Neuronal stem cell (in vitro differentiated cells): ENCODE data around the gene OR13J1.
A peak's percentile ranks its signal among the peaks of the same experiment; 100 is the strongest.

Source experiments
- DNase-seq: peaks from one replicate; pipeline ENCODE4 v3.0.0-alpha.2; 2013; ENCODE audit warnings: low spot score
- H2AFZ ChIP-seq: one replicate; pipeline ENCODE4 v1.6.1; 2013; ENCODE audit warnings: mild to moderate bottlenecking, low read length, inconsistent platforms
- H2AK5ac ChIP-seq: 2 replicates; pipeline ENCODE4 v1.6.1; 2013; ENCODE audit warnings: low read depth, mild to moderate bottlenecking, inconsistent platforms, low read length, moderate library complexity, mixed read lengths
- H2BK120ac ChIP-seq: 2 replicates; pipeline ENCODE4 v1.6.1; 2013; ENCODE audit warnings: low read depth, mild to moderate bottlenecking, inconsistent platforms, low read length, moderate library complexity, mixed read lengths
- H2BK12ac ChIP-seq: one replicate; pipeline ENCODE4 v1.6.1; 2013; ENCODE audit warnings: low read length, inconsistent platforms
- H2BK15ac ChIP-seq: 2 replicates; pipeline ENCODE4 v1.6.1; 2013; ENCODE audit warnings: mild to moderate bottlenecking, low read length, inconsistent platforms, mixed read lengths
- H2BK5ac ChIP-seq: one replicate; pipeline ENCODE4 v1.6.1; 2013; ENCODE audit warnings: inconsistent platforms, mild to moderate bottlenecking, low read length, moderate library complexity
- H3K14ac ChIP-seq: one replicate; pipeline ENCODE4 v1.6.1; 2013; ENCODE audit warnings: low read length, inconsistent platforms
- H3K18ac ChIP-seq: 2 replicates; pipeline ENCODE4 v1.6.1; 2013; ENCODE audit warnings: low read length, inconsistent platforms
- H3K23ac ChIP-seq: 2 replicates; pipeline ENCODE4 v1.6.1; 2013; ENCODE audit warnings: low read depth, mild to moderate bottlenecking, mixed read lengths, low read length, inconsistent platforms; ENCODE audit not compliant: poor library complexity
- H3K27ac ChIP-seq: replicated peaks from 3 replicates; pipeline ENCODE4 v1.5.1; 2013; ENCODE audit warnings: low read length, inconsistent platforms
- H3K27me3 ChIP-seq, 3 experiments: 2 replicates each; pipeline ENCODE4 v1.6.1; 2013; ENCODE audit warnings: low read length in 3 of 3, mild to moderate bottlenecking in 2 of 3, inconsistent platforms in 1 of 3, low read depth in 1 of 3, mixed read lengths in 1 of 3, moderate library complexity in 1 of 3; ENCODE audit not compliant: control insufficient read depth in 3 of 3, insufficient read depth in 3 of 3
- H3K36me3 ChIP-seq, 2 donors: replicated peaks in 1 of 2; 2 replicates each; pipeline ENCODE4 v1.6.1; 2013; ENCODE audit warnings: low read length in 2 of 2; ENCODE audit not compliant: control insufficient read depth in 2 of 2, insufficient read depth in 2 of 2
- H3K4ac ChIP-seq: 2 replicates; pipeline ENCODE4 v1.6.1; 2013; ENCODE audit warnings: inconsistent platforms, mild to moderate bottlenecking, low read length, moderate library complexity
- H3K4me1 ChIP-seq, 2 donors: 1 replicate in 1 of 2; 2 replicates in 1 of 2; pipeline ENCODE4 v1.6.1; 2013; ENCODE audit warnings: low read length in 2 of 2, low read depth in 1 of 2; ENCODE audit not compliant: control insufficient read depth in 2 of 2, insufficient read depth in 1 of 2
- H3K4me2 ChIP-seq: one replicate; pipeline ENCODE4 v1.6.1; 2013; ENCODE audit warnings: mild to moderate bottlenecking, low read length, inconsistent platforms; ENCODE audit not compliant: insufficient read depth, poor library complexity, severe bottlenecking
- H3K4me3 ChIP-seq, 2 donors: 2 replicates each; pipeline ENCODE4 v1.5.1; 2013; ENCODE audit warnings: low read length in 2 of 2, mild to moderate bottlenecking in 2 of 2, inconsistent platforms in 1 of 2, moderate library complexity in 1 of 2
- H3K79me1 ChIP-seq: one replicate; pipeline ENCODE4 v1.6.1; 2013; ENCODE audit warnings: low read depth, mild to moderate bottlenecking, inconsistent platforms, low read length, moderate library complexity
- H3K9ac ChIP-seq: one replicate; pipeline ENCODE4 v1.6.1; 2013; ENCODE audit warnings: mild to moderate bottlenecking, low read depth, low read length, inconsistent platforms; ENCODE audit not compliant: poor library complexity
- H3K9me3 ChIP-seq, 2 donors: replicated peaks in 1 of 2; 2 replicates each; pipeline versions ENCODE3 to v1.6.1; 2013; ENCODE audit warnings: low read length in 2 of 2, mild to moderate bottlenecking in 2 of 2, inconsistent platforms in 1 of 2, low read depth in 1 of 2, mixed read lengths in 1 of 2, moderate library complexity in 1 of 2; ENCODE audit not compliant: control insufficient read depth in 2 of 2, insufficient read depth in 1 of 2
- H4K8ac ChIP-seq: one replicate; pipeline ENCODE4 v1.6.1; 2013; ENCODE audit warnings: low read depth, mild to moderate bottlenecking, inconsistent platforms, low read length, moderate library complexity
- H4K91ac ChIP-seq: one replicate; pipeline ENCODE4 v1.6.1; 2013; ENCODE audit warnings: low read length, low read depth, mild to moderate bottlenecking, inconsistent platforms; ENCODE audit not compliant: poor library complexity
- WGBS, 2 donors: extraction: QIAGEN DNeasy Blood & Tissue Kit; methylation state at CpG; one replicate each; pipeline ENCODE4 v1.1.7; 2013; ENCODE audit warnings: missing lambda C conversion rate in 2 of 2, mixed read lengths in 1 of 2; ENCODE audit not compliant: insufficient read length in 2 of 2, insufficient replicate concordance in 1 of 2; ENCODE audit errors: extremely low coverage in 2 of 2; 5-methylcytosine and 5-hydroxymethylcytosine counted together

OR13J1 gene

DNA sequence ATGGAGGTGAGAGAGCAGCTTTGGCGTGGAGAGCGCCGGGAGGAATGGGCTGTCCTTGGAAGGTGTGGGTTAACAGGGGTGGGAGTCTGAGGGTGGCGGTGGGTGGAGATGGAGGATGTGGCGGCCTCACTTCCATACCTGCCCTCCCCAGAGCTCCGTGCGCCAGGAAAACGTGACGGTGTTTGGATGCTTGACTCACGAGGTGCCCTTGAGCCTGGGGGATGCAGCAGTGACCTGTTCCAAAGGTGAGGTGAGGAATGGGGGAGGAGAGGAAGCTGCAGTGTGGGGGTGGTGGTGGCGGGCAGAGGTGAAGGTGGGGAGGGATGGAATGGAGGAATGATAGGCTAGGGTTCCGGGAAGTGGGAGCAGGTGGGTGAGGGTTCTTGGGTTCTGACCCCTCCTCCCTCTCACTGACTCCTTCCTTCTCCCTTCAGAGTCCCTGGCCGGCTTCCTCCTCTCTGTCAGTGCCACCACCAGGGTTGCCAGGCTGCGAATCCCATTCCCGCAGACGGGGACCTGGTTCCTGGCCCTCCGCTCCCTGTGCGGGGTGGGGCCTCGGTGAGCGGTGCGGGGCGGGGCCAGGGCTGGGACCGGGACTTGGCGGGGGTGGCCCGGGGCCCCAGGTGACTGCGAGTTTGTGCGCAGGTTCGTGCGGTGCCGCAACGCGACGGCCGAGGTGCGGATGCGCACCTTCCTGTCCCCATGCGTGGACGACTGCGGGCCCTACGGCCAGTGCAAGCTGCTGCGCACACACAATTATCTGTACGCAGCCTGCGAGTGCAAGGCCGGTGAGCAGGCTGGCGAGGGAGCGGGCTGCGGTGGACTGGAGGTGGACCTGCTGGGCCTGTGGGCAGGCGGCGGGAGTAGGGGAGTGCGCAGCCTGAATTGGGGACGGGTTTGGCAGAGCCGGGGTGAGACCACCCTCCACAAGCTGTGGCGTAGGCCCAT, 24.1 kb downstream of the OR13J1 start:
- WGBS, 2 donors = no CpG with 5 or more reads among the region's 53 CpGs
- peak overlapping the region; percentile 82 for H3K23ac ChIP-seq
- peak overlapping the region; percentile 45 for H3K4me2 ChIP-seq
- H2AFZ ChIP-seq = no peak overlapping the region
- no peak overlapping the region for H3K27ac ChIP-seq
- H3K18ac ChIP-seq = peak overlapping the region; percentile 66
- H4K91ac ChIP-seq = no peak overlapping the region
- no peak overlapping the region for H2BK120ac ChIP-seq
- peaks cover 9 to 56% of the 10 kb centered on the region in 2 donors for H3K36me3 ChIP-seq
- H3K4me3 ChIP-seq = peak overlapping the region in 1 of 2 donors; percentile 65
- H2BK5ac ChIP-seq = peak overlapping the region; percentile 42
- peak overlapping the region; percentile 74 for H3K9ac ChIP-seq
- peaks cover 0 to 10% of the 10 kb centered on the region in 2 donors for H3K4me1 ChIP-seq
- no peak overlapping the region for H2BK12ac ChIP-seq
- peak overlapping the region; percentile 91 for H3K14ac ChIP-seq
- no peaks in the 10 kb centered on the region for H3K79me1 ChIP-seq
- H3K4ac ChIP-seq = no peak overlapping the region
- H4K8ac ChIP-seq = no peak overlapping the region
- H3K9me3 ChIP-seq = peaks cover 0 to 1% of the 10 kb centered on the region in 2 donors
- H3K27me3 ChIP-seq = peaks cover 0 to 21% (median 0%) of the 10 kb centered on the region in 3 experiments
- no peak overlapping the region for H2AK5ac ChIP-seq
- no peak for DNase-seq
- H2BK15ac ChIP-seq = no peak overlapping the region

DNA sequence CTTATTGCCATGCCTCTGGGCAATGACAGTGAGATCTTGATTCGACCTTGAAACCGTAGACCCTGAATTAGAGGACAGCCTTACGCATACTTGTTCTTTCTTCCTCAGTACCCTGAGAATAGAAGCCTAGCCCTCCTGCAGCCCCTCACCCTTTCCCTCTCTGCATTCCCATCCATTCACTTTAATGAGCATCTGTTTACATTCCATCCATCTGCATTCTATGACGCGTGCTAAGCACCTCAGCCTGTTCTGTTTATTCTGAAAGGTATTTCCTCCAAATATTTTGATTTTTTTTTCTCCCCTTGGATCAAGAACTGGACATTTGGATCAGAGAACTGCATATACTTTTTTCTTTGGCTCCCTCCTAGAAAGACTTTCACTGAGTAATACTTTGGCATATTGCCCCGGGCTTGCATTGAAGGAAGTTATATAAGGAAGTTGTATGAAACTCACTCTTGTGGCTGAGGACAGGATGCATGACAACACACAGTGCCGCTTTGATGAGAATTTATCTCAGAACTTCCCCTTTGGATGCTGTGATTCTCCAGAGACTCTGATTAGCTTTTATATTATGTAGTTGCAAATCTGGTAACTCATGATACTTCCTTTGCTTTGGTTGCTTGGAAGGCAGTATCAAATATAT, 25.5 kb downstream of the OR13J1 start:
- Histone ChIP-seq H2BK15ac (no peak overlapping the region), H3K9ac (no peak overlapping the region), H3K4me1 (peaks cover 0 to 10% of the 10 kb centered on the region in 2 donors), H2BK120ac (no peak overlapping the region), H4K91ac (no peak overlapping the region), H3K14ac (no peak overlapping the region), H2BK5ac (no peak overlapping the region), H3K27ac (no peak overlapping the region), H3K27me3 (peaks cover 0 to 21% (median 0%) of the 10 kb centered on the region in 3 experiments), H2BK12ac (no peak overlapping the region), H2AFZ (no peak overlapping the region), H3K9me3 (peaks cover 0 to 1% of the 10 kb centered on the region in 2 donors), H4K8ac (no peak overlapping the region), H3K18ac (no peak overlapping the region), H3K4me3 (no peak overlapping the region), H3K36me3 (peaks cover 9 to 52% of the 10 kb centered on the region in 2 donors), H3K23ac (no peak overlapping the region), H3K79me1 (no peaks in the 10 kb centered on the region), H3K4ac (no peak overlapping the region), H2AK5ac (no peak overlapping the region), H3K4me2 (no peak overlapping the region)
- WGBS, 2 donors = no CpG with 5 or more reads among the region's 7 CpGs
- no peak for DNase-seq

DNA sequence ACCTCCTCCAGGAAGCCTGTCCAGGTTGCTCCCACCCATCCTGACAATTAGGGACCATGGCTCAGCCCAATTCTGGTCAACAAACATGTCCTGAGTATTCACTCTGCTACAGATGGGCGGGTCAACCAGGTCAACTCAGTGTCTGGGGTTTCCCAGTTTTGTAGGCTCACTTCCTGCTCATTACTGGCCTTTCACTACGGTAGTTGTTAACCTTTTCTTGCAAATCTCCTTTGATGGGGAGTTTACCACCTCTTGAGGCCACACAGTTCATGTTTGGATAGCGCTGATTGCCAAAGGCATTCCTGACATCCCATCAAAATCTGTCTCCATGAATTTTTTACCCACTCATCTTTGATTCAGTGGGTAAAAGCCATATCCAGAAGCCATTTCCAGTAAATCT, 27.4 kb downstream of the OR13J1 start:
- Histone ChIP-seq H3K4me1 (peaks cover 0 to 10% of the 10 kb centered on the region in 2 donors), H3K4me2 (no peak overlapping the region), H3K79me1 (no peaks in the 10 kb centered on the region), H3K9ac (no peak overlapping the region), H2BK15ac (no peak overlapping the region), H3K9me3 (peaks cover 0 to 1% of the 10 kb centered on the region in 2 donors), H3K4ac (no peak overlapping the region), H3K4me3 (no peak overlapping the region), H3K18ac (no peak overlapping the region), H4K8ac (no peak overlapping the region), H2AFZ (no peak overlapping the region), H3K27ac (no peak overlapping the region), H4K91ac (no peak overlapping the region), H2BK12ac (no peak overlapping the region), H3K27me3 (peaks cover 0 to 21% (median 0%) of the 10 kb centered on the region in 3 experiments), H2AK5ac (no peak overlapping the region), H3K36me3 (peaks cover 9 to 36% of the 10 kb centered on the region in 2 donors), H3K14ac (no peak overlapping the region), H2BK5ac (no peak overlapping the region), H2BK120ac (no peak overlapping the region), H3K23ac (no peak overlapping the region)
- WGBS, 2 donors = no CpG with 5 or more reads among the region's 3 CpGs
- DNase-seq = no peak
